H1 (cell line): ENCODE measurements around the gene CCDC78.

Source experiments
- EP300 ChIP-seq, 2 experiments: IDR thresholded peaks; 1 replicate in 1 of 2; 2 replicates in 1 of 2; pipeline ENCODE4 v1.6.1; 2011 to 2012; ENCODE audit warnings: low read depth in 2 of 2, low read length in 2 of 2, mild to moderate bottlenecking in 2 of 2, borderline replicate concordance in 1 of 2, inconsistent platforms in 1 of 2, moderate library complexity in 1 of 2
- EZH2 ChIP-seq: fragments of 200-600 bp; sonication (generic); IDR thresholded peaks from 2 replicates; pipeline ENCODE4 v1.7.1; 2012; ENCODE audit warnings: low read depth, mild to moderate bottlenecking, moderate library complexity, low read length, inconsistent platforms; ENCODE audit not compliant: severe bottlenecking
- POU5F1 ChIP-seq: IDR thresholded peaks from 2 replicates; pipeline ENCODE4 v1.6.1; 2011; ENCODE audit warnings: low read depth, mild to moderate bottlenecking, low read length, moderate library complexity
- SP2 ChIP-seq: IDR thresholded peaks from 2 replicates; pipeline ENCODE4 v1.6.1; 2012; ENCODE audit warnings: mild to moderate bottlenecking, low read length, inconsistent platforms
- SP4 ChIP-seq: IDR thresholded peaks from 2 replicates; pipeline ENCODE4 v1.6.1; 2012; ENCODE audit warnings: low read length, inconsistent platforms
- TAF1 ChIP-seq: IDR thresholded peaks from 2 replicates; pipeline ENCODE4 v1.6.1; 2011; ENCODE audit warnings: mild to moderate bottlenecking, low read depth, low read length
- TF ChIP-seq, protein P1 (sequence below), 3 experiments: IDR thresholded peaks; 1 replicate in 2 of 3; 2 replicates in 1 of 3; pipeline versions ENCODE4 v1.5.1 to v1.6.1; 2011; ENCODE audit warnings: low read length in 3 of 3, mild to moderate bottlenecking in 3 of 3, inconsistent platforms in 2 of 3, low read depth in 1 of 3, moderate library complexity in 1 of 3; ENCODE audit not compliant: insufficient read depth in 1 of 3; ENCODE audit errors: control extremely low read depth in 1 of 3
- TF ChIP-seq, protein P2 (sequence below): IDR thresholded peaks from 2 replicates; pipeline ENCODE4 v1.6.1; 2011; ENCODE audit warnings: low read depth, mild to moderate bottlenecking, low read length; ENCODE audit not compliant: insufficient read depth
- TF ChIP-seq, protein P3 (sequence below): fragments of 300-600 bp; sonication (generic); IDR thresholded peaks from 2 replicates; pipeline ENCODE4 v1.7.1; 2012; ENCODE audit warnings: low read length, moderate library complexity, mild to moderate bottlenecking, inconsistent platforms; ENCODE audit not compliant: insufficient replicate concordance

DNA sequence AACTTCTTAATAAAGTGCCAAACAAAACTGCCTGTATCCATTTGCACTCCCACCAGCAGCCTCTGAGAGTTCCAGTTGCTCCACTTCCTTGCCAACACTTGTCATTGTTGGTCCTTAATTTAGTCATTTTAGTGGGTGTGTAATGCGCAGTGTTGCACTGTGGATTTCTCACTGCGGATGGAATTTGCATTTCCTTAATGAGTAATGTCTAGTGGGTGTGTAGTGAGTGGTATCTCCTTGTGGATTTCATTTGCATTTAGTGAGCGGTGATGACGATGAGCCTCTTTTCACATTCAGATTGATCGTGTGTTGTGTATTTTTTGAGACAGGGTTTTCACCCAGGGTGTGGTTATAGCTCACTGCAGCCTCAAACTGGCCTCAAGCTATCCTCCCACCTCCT, 30.2 kb upstream of the CCDC78 start:
- TF ChIP-seq, protein P1, sequence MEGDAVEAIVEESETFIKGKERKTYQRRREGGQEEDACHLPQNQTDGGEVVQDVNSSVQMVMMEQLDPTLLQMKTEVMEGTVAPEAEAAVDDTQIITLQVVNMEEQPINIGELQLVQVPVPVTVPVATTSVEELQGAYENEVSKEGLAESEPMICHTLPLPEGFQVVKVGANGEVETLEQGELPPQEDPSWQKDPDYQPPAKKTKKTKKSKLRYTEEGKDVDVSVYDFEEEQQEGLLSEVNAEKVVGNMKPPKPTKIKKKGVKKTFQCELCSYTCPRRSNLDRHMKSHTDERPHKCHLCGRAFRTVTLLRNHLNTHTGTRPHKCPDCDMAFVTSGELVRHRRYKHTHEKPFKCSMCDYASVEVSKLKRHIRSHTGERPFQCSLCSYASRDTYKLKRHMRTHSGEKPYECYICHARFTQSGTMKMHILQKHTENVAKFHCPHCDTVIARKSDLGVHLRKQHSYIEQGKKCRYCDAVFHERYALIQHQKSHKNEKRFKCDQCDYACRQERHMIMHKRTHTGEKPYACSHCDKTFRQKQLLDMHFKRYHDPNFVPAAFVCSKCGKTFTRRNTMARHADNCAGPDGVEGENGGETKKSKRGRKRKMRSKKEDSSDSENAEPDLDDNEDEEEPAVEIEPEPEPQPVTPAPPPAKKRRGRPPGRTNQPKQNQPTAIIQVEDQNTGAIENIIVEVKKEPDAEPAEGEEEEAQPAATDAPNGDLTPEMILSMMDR (IDR thresholded peaks at IDR 0.05; ENCODE audit: control extremely low read depth in 1 of 3, insufficient read depth in 1 of 3, low read depth in 1 of 3, low read length in 3 of 3) = no peak
- no peak for TF ChIP-seq SP2
- TF ChIP-seq, protein P2, sequence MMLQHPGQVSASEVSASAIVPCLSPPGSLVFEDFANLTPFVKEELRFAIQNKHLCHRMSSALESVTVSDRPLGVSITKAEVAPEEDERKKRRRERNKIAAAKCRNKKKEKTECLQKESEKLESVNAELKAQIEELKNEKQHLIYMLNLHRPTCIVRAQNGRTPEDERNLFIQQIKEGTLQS = no peak
- no peak for TF ChIP-seq EP300 (IDR thresholded peaks at IDR 0.05; ENCODE audit: borderline replicate concordance in 1 of 2, low read depth in 2 of 2, low read length in 2 of 2)
- TF ChIP-seq, protein P3, sequence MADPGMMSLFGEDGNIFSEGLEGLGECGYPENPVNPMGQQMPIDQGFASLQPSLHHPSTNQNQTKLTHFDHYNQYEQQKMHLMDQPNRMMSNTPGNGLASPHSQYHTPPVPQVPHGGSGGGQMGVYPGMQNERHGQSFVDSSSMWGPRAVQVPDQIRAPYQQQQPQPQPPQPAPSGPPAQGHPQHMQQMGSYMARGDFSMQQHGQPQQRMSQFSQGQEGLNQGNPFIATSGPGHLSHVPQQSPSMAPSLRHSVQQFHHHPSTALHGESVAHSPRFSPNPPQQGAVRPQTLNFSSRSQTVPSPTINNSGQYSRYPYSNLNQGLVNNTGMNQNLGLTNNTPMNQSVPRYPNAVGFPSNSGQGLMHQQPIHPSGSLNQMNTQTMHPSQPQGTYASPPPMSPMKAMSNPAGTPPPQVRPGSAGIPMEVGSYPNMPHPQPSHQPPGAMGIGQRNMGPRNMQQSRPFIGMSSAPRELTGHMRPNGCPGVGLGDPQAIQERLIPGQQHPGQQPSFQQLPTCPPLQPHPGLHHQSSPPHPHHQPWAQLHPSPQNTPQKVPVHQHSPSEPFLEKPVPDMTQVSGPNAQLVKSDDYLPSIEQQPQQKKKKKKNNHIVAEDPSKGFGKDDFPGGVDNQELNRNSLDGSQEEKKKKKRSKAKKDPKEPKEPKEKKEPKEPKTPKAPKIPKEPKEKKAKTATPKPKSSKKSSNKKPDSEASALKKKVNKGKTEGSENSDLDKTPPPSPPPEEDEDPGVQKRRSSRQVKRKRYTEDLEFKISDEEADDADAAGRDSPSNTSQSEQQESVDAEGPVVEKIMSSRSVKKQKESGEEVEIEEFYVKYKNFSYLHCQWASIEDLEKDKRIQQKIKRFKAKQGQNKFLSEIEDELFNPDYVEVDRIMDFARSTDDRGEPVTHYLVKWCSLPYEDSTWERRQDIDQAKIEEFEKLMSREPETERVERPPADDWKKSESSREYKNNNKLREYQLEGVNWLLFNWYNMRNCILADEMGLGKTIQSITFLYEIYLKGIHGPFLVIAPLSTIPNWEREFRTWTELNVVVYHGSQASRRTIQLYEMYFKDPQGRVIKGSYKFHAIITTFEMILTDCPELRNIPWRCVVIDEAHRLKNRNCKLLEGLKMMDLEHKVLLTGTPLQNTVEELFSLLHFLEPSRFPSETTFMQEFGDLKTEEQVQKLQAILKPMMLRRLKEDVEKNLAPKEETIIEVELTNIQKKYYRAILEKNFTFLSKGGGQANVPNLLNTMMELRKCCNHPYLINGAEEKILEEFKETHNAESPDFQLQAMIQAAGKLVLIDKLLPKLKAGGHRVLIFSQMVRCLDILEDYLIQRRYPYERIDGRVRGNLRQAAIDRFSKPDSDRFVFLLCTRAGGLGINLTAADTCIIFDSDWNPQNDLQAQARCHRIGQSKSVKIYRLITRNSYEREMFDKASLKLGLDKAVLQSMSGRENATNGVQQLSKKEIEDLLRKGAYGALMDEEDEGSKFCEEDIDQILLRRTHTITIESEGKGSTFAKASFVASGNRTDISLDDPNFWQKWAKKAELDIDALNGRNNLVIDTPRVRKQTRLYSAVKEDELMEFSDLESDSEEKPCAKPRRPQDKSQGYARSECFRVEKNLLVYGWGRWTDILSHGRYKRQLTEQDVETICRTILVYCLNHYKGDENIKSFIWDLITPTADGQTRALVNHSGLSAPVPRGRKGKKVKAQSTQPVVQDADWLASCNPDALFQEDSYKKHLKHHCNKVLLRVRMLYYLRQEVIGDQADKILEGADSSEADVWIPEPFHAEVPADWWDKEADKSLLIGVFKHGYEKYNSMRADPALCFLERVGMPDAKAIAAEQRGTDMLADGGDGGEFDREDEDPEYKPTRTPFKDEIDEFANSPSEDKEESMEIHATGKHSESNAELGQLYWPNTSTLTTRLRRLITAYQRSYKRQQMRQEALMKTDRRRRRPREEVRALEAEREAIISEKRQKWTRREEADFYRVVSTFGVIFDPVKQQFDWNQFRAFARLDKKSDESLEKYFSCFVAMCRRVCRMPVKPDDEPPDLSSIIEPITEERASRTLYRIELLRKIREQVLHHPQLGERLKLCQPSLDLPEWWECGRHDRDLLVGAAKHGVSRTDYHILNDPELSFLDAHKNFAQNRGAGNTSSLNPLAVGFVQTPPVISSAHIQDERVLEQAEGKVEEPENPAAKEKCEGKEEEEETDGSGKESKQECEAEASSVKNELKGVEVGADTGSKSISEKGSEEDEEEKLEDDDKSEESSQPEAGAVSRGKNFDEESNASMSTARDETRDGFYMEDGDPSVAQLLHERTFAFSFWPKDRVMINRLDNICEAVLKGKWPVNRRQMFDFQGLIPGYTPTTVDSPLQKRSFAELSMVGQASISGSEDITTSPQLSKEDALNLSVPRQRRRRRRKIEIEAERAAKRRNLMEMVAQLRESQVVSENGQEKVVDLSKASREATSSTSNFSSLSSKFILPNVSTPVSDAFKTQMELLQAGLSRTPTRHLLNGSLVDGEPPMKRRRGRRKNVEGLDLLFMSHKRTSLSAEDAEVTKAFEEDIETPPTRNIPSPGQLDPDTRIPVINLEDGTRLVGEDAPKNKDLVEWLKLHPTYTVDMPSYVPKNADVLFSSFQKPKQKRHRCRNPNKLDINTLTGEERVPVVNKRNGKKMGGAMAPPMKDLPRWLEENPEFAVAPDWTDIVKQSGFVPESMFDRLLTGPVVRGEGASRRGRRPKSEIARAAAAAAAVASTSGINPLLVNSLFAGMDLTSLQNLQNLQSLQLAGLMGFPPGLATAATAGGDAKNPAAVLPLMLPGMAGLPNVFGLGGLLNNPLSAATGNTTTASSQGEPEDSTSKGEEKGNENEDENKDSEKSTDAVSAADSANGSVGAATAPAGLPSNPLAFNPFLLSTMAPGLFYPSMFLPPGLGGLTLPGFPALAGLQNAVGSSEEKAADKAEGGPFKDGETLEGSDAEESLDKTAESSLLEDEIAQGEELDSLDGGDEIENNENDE = no peak
- no peak for TF ChIP-seq POU5F1
- TF ChIP-seq SP4 = no peak
- TF ChIP-seq EZH2 = no peak
- TF ChIP-seq TAF1 = no peak
